GM12873 (cell line): ENCODE data around the gene RBM38.

Experiments
- CTCF ChIP-seq: IDR thresholded peaks from 2 replicates; pipeline ENCODE4 v1.5.1; 2012; ENCODE audit warnings: low read depth, mild to moderate bottlenecking, moderate library complexity, low read length, control low read depth; ENCODE audit not compliant: insufficient read depth; ENCODE audit errors: missing control alignments

The RBM38 gene

GRCh38 chr20:57399587-57400155, 8.5 kb downstream of the RBM38 start:
- TF ChIP-seq CTCF = no peak

- peak; percentile 53 for TF ChIP-seq CTCF
These were observed 9.1 kb downstream of the RBM38 start for GRCh38 chr20:57400231-57400701.

- TF ChIP-seq CTCF = no peak
These were observed 9.8 kb downstream of the RBM38 start for GRCh38 chr20:57400821-57401564.

GRCh38 chr20:57401565-57401918, 10.3 kb downstream of the RBM38 start:
- TF ChIP-seq CTCF = no peak

- no peak for TF ChIP-seq CTCF
These were observed 11.3 kb downstream of the RBM38 start for GRCh38 chr20:57402206-57403125.

- TF ChIP-seq CTCF = no peak
These were observed 12.0 kb downstream of the RBM38 start for GRCh38 chr20:57403216-57403615.

- no peak for TF ChIP-seq CTCF
These were observed 12.8 kb downstream of the RBM38 start for GRCh38 chr20:57404006-57404405.
